HepG2 (cell line): ENCODE measurements around the gene LRRC19. TPM values are rescaled to one million over a fixed set of nuclear protein-coding genes. Genes with fewer than 3 reads are reported as not detected.

Source experiments
- CAMTA2 ChIP-seq: sonication (generic); formaldehyde crosslinking; IDR thresholded peaks from 2 replicates; pipeline ENCODE4 v1.4.0; 2020; ENCODE audit warnings: mild to moderate bottlenecking, missing genetic modification reagents, borderline replicate concordance
- CENPT ChIP-seq: sonication (generic); formaldehyde crosslinking; IDR thresholded peaks from 2 replicates; pipeline ENCODE4 v1.8.0; 2022; ENCODE audit warnings: low read depth, mild to moderate bottlenecking, moderate library complexity, missing genetic modification reagents
- CHD2 ChIP-seq: IDR thresholded peaks from 2 replicates; pipeline ENCODE4 v1.6.1; 2011; ENCODE audit warnings: low read depth, low read length, improper control_type of control experiment
- EZH2 ChIP-seq: conservative IDR thresholded peaks from 2 replicates; pipeline ENCODE4 v1.6.1; 2012; ENCODE audit warnings: mild to moderate bottlenecking, low read depth, low read length, moderate library complexity
- MTA1 ChIP-seq: sonication (generic); formaldehyde crosslinking; IDR thresholded peaks from 2 replicates; pipeline ENCODE4 v1.4.0; 2020; ENCODE audit warnings: missing genetic modification reagents, mild to moderate bottlenecking, borderline replicate concordance
- NFIC ChIP-seq: IDR thresholded peaks from 2 replicates; pipeline ENCODE4 v1.6.1; 2012; ENCODE audit warnings: mild to moderate bottlenecking, low read length, inconsistent platforms
- TBX2 ChIP-seq: sonication (generic); formaldehyde crosslinking; IDR thresholded peaks from 2 replicates; pipeline ENCODE4 v1.5.0; 2020; ENCODE audit warnings: missing genetic modification reagents, mild to moderate bottlenecking, borderline replicate concordance
- TCF12 ChIP-seq, 2 experiments: fragments of 450-650 bp in 1 of 2; sonication (generic) in 1 of 2; formaldehyde crosslinking in 1 of 2; IDR thresholded peaks; 2 replicates each; pipeline versions ENCODE4 v1.6.1 to v1.8.0; 2017 to 2022; ENCODE audit warnings: antibody characterized with exemption in 1 of 2, mild to moderate bottlenecking in 1 of 2, missing genetic modification reagents in 1 of 2, moderate library complexity in 1 of 2
- U2AF1 ChIP-seq: fragments of 200-400 bp; formaldehyde crosslinking; optimal IDR thresholded peaks from 2 replicates; pipeline ENCODE3; 2017; ENCODE audit warnings: mild to moderate bottlenecking, low read depth, low read length
- ZNF407 ChIP-seq: sonication (generic); formaldehyde crosslinking; IDR thresholded peaks from one replicate; pipeline ENCODE4 v1.5.1; 2020; ENCODE audit warnings: mild to moderate bottlenecking, missing genetic modification reagents; ENCODE audit errors: not compliant biosample characterization
- ZNF605 ChIP-seq: sonication (generic); formaldehyde crosslinking; IDR thresholded peaks from 2 replicates; pipeline ENCODE4 v1.8.0; 2022; ENCODE audit warnings: mild to moderate bottlenecking, missing genetic modification reagents
- ZNF629 ChIP-seq: sonication (generic); formaldehyde crosslinking; conservative IDR thresholded peaks from 2 replicates; pipeline ENCODE4 v1.5.0; 2020; ENCODE audit warnings: missing genetic modification reagents
- ZNF768 ChIP-seq: sonication (generic); formaldehyde crosslinking; IDR thresholded peaks from 2 replicates; pipeline ENCODE4 v1.4.0; 2020; ENCODE audit warnings: missing genetic modification reagents
- ZNF816 ChIP-seq: sonication (generic); formaldehyde crosslinking; IDR thresholded peaks from 2 replicates; pipeline ENCODE4 v1.8.0; 2022; ENCODE audit warnings: missing genetic modification reagents, mild to moderate bottlenecking, borderline replicate concordance
- polyA plus RNA-seq, 8 experiments: library from polyadenylated mRNA; depleted of rRNA in 3 of 8; stranded (reverse) in 7 of 8; unstranded in 1 of 8; fragments of >200 nt; fragmentation: Illumina TruSeq in 4 of 8; extraction: Trizol in 4 of 8; gene quantifications; 2 replicates each; pipeline versions ENCODE4 v1.2.1 to v1.2.3, GENCODE V29; 2011 to 2016; ENCODE audit warnings: low read depth in 4 of 8, missing spikeins in 1 of 8, mixed read lengths in 1 of 8; ENCODE audit not compliant: insufficient read depth in 1 of 8
- total RNA-seq, 5 experiments: library from RNA; depleted of rRNA; stranded (reverse); fragments of >200 nt; fragmentation: Illumina TruSeq; extraction: Trizol; gene quantifications; 2 replicates each; pipeline ENCODE4 v1.2.3, GENCODE V29; 2016; ENCODE audit warnings: low read depth in 1 of 5
- TF ChIP-seq, protein P1 (sequence below): sonication (generic); formaldehyde crosslinking; IDR thresholded peaks from 2 replicates; pipeline ENCODE4 v1.5.0; 2020; ENCODE audit warnings: mild to moderate bottlenecking, missing genetic modification reagents

Gene LRRC19
- total and polyA plus RNA-seq, 2 of the 13 experiments (the other 11 are each of a cell fraction or from before 2014, with no cell fraction given), result not detected

- TF ChIP-seq, protein P1, sequence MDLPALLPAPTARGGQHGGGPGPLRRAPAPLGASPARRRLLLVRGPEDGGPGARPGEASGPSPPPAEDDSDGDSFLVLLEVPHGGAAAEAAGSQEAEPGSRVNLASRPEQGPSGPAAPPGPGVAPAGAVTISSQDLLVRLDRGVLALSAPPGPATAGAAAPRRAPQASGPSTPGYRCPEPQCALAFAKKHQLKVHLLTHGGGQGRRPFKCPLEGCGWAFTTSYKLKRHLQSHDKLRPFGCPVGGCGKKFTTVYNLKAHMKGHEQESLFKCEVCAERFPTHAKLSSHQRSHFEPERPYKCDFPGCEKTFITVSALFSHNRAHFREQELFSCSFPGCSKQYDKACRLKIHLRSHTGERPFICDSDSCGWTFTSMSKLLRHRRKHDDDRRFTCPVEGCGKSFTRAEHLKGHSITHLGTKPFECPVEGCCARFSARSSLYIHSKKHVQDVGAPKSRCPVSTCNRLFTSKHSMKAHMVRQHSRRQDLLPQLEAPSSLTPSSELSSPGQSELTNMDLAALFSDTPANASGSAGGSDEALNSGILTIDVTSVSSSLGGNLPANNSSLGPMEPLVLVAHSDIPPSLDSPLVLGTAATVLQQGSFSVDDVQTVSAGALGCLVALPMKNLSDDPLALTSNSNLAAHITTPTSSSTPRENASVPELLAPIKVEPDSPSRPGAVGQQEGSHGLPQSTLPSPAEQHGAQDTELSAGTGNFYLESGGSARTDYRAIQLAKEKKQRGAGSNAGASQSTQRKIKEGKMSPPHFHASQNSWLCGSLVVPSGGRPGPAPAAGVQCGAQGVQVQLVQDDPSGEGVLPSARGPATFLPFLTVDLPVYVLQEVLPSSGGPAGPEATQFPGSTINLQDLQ, result no peak
- TF ChIP-seq ZNF768 (CRISPR knock-in tag) (peak; percentile 73; the same call in 1 of the 2 replicates), TBX2 (peak; percentile 70; the same call in 1 of the 2 replicates), TCF12 (IDR thresholded peaks at IDR 0.05) (no peak), TCF12 (CRISPR knock-in tag; IDR thresholded peaks at IDR 0.05) (peak; percentile 87), ZNF605 (peak; percentile 41; the same call in 1 of the 2 replicates), ZNF629 (CRISPR knock-in tag) (no peak), CHD2 (0 out of 2 replicates have a peak, but pooled peaks have one; percentile 48), ZNF407 (CRISPR knock-in tag) (no peak), U2AF1 (no peak), MTA1 (CRISPR knock-in tag) (peak; percentile 62; the same call in 1 of the 2 replicates), CENPT (no peak), EZH2 (no peak), NFIC (no peak), CAMTA2 (CRISPR knock-in tag) (0 out of 2 replicates have a peak, but pooled peaks have one; percentile 28), ZNF816 (0 out of 2 replicates have a peak, but pooled peaks have one; percentile 73)
Observed at GRCh38 chr9:26946753-26947727, 58.4 kb downstream of the LRRC19 start, which contains the start of gene PLAA (continued).
